SK-N-SH treated with all-trans-retinoic acid at 6 μM for 48 hours (cell line): ENCODE data around the gene MIOX.

ENCODE experiments used
- BACH2 ChIP-seq: fragments of 250-450 bp; sonication (Bioruptor Pico); IDR thresholded peaks from 2 replicates; pipeline ENCODE4 v1.9.0; 2021; ENCODE audit warnings: mild to moderate bottlenecking, borderline replicate concordance
- CREB5 ChIP-seq: fragments of 250-450 bp; sonication (Bioruptor Pico); IDR thresholded peaks from 2 replicates; pipeline ENCODE4 v1.5.1; 2020; ENCODE audit warnings: low read depth, mild to moderate bottlenecking, moderate library complexity
- PATZ1 ChIP-seq: fragments of 250-450 bp; sonication (Bioruptor Pico); IDR thresholded peaks from 2 replicates; pipeline ENCODE4 v1.8.0; 2020; ENCODE audit warnings: mild to moderate bottlenecking, moderate library complexity, borderline replicate concordance
- POU6F1 ChIP-seq: fragments of 250-450 bp; sonication (Bioruptor Pico); IDR thresholded peaks from 2 replicates; pipeline ENCODE4 v1.8.0; 2021; ENCODE audit warnings: low read depth, mild to moderate bottlenecking, moderate library complexity, borderline replicate concordance
- TOX ChIP-seq: fragments of 250-450 bp; sonication (Bioruptor Pico); IDR thresholded peaks from 2 replicates; pipeline ENCODE4 v1.8.0; 2021; ENCODE audit warnings: mild to moderate bottlenecking, moderate library complexity, borderline replicate concordance

- TF ChIP-seq CREB5 (no peak), PATZ1 (CRISPR knock-in tag) (no peak), POU6F1 (CRISPR knock-in tag) (no peak), TOX (no peak), BACH2 (CRISPR knock-in tag) (no peak)
These were observed 31.9 kb downstream of the MIOX start for GRCh38 chr22:50518606-50519005.
